SIG-M5 treated with dmso at 0.1 percent for 504 hours (cell line): ENCODE data around the gene CNPPD1.

Source experiments
- DNase-seq: peaks from one replicate; lab custom pipeline; 2025; ENCODE audit not compliant: unreplicated experiment; lab: John Stamatoyannopoulos, UW

Gene CNPPD1

DNA sequence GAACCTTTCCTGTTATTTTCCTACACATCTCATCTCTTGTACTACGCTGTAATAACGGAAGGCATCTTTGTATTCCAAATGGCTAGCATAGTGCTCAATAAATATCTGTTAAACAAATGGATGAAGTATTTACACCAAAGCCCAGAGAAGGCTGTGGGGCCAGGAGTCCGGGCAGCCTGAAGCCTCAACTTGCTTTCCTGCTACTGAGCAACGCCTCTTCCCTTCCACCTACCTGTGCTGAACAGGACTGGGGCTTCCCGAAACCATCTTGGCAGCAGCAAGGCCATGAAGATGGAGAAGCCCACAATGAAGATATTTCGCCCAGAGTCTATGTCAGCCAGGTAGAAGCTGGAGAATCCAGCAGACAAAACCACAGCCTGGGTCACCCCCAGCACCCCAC is 13.6 kb downstream of the CNPPD1 start:
- no peak for DNase-seq

DNA sequence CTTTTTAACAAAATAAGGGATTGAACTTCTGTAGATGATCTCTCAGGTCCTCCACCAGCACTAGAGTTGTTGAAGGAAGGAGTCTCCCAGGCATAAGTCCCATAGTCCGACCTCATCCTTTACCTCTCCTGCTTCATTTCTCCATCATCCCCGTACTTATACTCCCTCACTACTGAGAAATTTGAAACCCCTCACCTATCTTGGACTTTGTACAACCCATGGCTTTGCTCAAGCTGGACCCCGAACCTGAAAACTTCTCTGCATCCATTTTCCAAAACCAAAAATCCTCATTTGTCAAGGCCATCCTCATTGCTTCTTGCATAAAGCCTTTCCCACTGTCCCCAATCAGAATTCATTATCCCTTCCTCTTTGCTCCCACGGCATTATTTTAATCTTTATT is 15.6 kb downstream of the CNPPD1 start:
- no peak for DNase-seq

DNA sequence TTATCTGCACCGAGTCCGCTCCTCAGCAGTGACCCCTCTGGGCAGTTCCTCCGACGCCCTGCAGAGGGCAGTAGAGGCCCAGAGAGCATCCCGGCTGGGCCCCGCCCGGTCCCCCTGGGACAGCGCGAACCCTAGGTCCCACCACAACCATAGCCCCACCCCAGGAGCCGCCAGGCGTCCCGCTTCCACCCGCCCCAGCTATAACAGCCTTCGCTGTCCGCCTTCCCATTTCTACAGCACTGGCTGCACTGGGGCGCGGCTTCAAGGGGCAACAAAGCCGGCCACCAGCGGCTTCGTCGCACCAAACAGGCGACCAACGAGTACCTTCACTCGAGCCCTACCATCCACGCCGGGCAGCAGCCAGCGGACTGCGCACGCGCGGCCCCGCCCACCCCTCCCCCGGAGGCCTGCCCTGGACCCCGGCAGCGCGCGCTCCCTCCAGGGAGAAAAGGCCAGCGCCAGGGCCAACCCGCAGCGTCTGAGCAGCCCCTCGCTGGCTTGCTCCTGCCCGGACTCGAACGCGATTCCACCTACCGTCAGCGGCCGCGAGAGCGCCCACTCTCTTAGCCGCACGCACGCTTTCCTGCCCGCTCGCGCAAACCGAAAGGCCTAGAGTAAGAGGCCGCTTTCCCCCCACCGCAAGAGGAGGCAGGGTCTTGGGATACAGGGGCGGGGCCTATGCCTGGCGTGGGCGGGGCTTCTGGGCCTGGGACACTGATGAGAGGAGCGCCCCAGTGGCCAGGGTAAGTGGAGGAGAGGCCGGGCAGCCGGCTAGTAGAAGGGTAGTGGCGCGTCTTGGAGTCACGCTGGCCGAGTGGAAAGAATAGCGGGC is 16.3 kb downstream of the CNPPD1 start, which contains the start of gene NHEJ1:
Gene NHEJ1, minus strand, starts transcription at position 630 of the 832 bp plus-strand sequence. CDS start 2,453 bp downstream, outside the sequence.
- peak; percentile 84 for DNase-seq

DNA sequence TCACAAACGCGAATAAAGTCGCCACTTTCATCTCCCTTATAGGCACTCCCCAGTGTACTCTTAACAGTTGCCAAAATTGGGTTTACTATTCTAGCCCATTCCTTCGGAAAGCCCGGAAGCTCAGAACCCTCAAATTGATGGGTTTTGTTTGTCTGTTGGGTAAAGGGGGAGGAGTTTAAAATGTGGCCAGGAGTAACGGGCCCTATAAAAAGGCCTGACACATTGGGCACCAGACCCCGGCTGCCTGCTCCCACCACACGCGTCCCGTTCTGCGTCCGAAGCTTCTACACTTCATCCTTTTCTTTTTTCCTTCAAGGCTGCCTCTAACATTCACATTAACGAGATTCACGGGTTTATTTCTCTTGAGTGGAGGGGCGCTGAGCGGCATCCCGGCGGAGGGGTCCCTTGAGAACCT is 16.9 kb downstream of the CNPPD1 start:
- DNase-seq: no peak

DNA sequence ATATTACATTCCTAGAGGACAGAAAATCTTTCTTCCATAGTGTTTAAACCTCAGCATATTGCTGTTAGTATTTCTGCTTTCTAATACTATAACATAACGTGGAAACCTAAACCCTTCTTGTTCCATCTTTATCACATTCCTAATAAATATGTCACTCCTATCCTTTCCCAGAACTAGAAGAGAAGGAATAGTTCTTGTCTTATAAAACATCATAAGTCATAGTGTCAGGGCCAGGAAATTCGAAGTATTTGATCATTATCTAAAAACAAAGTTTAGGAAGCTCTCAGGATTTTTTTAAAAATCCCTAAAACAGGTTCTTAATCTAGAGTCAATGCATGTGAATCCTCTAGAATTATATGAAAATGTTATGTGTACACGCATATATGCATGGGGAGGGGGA is 18.1 kb downstream of the CNPPD1 start:
- DNase-seq: no peak

DNA sequence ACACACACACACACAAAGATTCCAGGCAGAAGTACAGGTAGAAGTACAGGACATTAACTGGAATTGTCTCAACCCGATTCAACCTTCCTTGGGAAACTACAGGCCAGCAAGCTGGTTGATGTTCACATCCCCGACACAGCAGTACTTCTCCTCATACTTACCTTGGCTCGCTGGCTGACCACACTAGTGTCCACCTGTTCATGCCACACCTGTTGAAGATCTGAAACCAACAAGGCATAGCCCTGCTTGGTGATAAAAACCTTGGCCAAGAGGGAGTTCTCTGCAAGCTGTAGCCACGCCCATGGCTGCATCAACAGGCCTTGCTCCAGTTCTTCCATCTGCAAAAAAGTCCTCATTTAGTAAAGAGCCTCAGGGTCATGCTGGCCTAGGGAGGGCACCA is 18.7 kb downstream of the CNPPD1 start:
- no peak for DNase-seq

DNA sequence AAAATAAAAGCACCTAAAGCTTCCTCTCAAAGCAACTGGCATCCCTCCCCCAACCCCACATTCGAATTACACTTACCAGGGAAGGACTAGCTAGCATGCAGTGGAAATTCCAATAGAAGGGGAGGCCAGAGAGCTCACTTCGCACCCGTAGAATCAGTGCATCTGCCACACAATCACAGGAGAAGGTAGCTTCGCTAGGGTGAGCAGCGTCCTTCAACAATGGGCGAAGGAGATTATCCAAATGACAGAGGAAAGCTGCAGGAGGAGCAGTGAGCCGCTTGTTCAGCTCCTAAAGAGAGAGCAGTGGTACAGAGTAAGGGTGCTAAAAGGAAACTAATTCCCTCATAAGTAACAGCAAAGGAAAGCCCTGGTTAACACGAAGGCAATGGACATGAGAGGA is 19.3 kb downstream of the CNPPD1 start:
- DNase-seq: no peak

DNA sequence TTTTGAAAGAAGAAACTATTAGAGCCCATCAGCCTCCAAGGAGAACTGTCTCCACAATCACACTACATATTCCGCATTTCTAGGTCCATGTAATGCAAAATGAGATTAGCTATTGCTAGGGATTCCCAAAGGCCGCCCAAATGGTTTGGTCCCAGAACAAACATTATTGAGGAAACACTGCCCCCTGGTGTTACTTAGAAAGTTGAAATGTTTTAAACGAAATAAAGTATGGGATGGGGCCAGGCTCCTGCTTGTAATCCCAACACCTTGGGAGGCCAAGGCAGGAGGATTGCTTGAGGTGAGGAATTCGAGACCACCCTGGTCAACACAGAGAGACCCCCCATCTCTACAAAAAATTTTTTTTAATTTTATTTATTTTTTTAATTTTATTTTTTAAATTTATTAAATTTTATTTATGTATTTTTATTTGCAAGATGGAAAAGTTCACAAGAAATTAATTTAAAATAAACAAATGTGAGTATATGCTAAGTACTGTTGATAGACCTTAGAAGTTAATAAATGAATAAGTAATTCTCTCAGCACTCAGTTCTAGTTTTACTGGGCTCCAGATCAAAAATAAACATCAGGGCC is 21.6 kb downstream of the CNPPD1 start:
- peak; percentile 82 for DNase-seq

DNA sequence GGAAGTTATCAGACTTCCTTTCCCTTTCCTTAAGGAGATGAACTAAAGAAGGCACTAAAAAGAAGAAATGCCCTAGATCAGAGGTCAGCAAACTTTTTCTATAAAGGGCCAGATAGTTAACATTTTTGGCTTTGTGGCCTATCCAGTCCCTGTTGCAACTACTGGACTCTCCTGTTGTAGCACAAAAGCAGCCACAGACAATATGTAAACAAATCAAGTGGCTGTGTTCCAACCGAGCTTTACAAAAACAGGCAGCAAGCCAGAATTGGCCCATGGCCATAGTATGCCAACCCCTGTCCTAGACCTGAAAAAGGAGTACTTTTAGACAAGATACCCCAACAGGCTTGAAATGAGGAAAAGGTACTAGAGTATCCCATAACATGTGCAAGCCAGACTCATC is 27.1 kb downstream of the CNPPD1 start:
- no peak for DNase-seq

DNA sequence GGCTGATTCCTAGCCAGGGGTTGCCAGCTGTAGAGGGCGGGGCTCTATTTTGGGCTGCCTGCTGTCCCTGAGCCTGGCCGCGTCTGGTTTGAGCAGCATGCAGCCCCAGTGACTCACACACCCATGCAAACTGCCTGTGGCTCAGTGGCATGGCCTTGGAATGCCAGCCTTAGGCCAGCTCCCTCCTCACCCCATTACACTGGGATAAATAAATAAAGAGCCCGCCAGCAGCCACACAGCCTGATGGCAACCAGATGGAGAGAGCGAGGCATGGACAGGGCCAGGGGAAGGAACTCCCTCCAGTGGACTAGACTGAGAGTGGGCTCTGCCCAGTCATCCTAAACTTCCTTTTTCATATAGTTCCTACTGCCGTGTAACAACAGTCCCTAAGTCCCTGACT is 34.4 kb downstream of the CNPPD1 start:
- DNase-seq: peak; percentile 46

DNA sequence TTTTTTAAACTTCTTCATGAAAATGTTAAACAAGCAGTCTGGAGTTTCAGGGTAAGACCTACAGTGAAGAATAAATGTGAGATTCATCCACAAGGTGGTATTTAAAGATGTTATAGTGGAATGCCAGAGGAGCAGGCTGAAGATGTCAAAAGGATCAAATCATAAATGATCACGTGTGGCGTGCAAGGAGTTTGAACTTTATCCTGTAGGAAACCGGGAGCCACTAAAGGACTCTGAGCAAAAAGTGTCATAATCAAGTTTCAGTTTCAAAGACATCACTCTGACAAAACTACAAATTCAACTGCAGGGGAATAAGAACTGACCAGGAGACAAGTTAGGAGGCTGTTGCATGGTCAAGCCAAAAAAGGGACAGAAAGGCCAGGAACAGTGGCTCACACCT is 36.0 kb downstream of the CNPPD1 start:
- DNase-seq: no peak

DNA sequence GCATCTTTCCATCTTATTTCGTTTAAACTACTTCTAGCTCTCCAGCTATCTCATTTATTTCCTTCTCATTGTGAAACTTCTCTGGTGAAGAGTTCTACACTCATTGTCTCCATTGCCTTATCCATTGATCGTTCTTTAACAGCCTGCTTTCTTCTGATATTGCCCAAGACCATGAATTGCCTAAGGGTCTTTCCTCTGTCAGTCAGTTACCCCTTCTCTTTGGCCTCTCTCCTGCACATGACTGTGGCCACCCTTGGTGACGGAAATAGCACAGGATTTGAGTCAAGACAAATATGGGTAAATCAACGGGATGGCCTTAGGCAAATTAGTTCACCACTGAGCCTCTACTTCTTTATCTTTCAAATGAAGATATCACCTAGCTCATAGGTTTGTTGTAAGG is 42.7 kb downstream of the CNPPD1 start:
- DNase-seq: peak; percentile 98

DNA sequence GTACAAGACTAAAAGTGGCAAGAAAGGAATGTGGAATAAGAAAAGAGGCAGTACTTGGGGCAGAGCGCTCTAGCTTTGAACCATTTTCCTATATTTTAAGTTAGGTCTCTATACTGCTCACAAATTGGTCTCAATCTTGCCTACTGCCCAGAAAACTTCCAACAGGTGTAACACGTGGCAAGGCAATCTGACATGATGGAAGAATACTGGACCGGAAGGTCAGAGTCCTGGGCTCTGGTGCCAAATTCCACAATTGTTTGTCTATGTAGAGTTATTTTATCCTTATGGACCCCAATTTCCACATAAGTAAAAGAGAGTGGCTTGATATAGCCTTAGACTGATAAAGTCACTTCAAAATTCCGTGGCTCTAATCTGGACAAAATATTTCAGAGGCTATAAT is 45.0 kb downstream of the CNPPD1 start:
- no peak for DNase-seq

DNA sequence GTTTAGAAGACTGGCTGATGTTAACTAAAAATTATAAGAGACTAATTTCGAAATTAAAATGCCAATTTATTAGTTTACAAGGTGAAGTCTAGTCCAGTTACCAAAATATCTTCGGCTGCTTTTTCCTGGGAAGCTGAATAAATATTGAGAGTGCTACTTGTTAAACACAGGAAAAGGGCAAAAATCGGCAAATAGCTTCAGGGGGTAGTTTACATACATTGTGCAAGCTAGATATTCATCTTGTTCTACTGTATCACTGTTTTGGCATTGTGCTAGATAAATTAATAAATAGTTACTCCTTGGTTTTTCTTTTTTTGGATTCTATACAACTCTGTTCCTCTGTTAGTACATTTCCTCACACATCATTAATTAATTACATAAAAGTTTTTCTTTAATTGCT is 45.4 kb downstream of the CNPPD1 start:
- DNase-seq: no peak

DNA sequence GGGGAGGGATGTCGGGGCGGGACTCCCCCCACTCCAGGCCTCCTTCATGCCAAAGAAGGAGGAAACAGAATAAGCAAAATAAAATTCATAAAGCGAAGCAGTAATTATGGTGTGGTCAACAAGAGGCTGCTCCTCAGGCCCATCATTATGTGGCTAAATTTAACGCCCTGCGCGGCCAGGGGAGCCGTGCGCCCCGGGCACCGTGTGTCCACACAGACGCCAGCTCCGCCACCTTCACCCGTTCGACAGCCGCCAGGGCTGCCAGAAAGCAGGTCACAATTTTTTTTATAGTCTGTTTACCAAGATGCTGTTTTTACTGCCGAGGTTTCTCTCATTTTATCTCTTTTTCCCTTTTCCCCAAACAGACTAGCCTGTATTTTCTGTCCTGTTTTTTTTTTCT is 47.1 kb downstream of the CNPPD1 start:
- no peak for DNase-seq

DNA sequence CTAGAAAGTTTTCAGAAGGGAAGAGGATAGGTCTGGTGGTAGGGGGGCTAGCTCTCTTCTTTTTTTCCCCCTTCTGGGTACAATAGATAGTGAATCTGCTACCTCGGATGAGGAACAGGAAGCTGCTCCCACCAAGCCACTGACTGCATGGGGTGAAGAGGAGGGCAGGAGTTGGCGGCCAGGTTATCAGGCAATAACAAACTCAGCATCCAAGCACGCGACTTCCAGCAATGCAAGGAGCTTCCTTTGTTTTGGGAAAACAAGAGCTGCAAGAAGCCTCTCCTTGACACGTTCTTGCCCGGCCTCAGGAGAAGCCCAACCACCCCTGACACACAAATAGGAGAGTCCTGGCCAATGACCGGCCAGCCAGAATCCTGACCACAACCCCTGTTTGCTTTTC is 48.3 kb downstream of the CNPPD1 start:
- DNase-seq: no peak

DNA sequence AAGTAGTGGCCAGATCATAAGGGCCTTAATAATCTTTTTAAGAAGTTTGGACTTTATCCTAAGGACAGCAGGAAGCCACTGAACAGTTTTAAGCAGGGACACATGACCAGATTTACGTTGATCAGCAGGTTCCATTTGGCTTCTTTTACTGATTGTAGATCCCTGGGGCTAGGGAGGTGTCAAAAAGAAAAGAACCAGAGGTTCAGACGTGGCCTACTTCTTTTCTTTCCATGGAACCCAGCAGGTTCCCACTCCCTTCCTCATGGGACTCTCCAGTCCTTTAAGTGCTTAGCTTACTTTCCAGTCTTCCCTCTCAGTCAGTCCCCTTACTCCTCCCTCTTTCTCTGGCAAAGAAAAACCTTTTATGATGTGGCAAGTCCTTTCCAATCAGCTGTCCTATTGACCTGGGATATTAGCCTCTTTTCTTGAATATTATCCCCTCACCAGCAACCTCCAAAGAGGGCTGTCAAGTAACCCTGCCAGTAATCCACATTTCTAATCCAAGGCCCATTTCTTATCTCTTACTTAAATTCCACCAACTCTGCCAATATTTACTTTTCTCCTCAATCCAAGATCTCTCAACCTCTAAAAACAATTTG is 49.6 kb downstream of the CNPPD1 start:
- DNase-seq: no peak

DNA sequence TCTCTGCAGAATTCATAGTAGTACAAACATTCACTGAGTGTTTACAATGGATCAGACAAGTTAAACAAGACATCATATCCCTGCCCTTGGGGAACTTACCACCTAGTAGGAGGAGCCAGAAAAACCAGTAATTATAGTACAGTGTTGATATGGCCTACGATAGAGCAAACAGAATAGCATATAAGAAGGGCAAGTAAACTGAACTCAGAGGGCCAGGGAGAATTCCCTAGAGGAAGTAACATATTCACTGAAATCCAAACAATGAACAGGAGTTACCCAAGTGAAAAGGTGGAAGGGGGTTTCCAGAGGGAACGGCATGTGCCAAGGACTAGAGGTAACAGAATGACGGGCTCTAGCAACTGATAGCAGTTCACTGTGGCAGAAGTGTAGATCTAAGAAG is 50.2 kb downstream of the CNPPD1 start:
- DNase-seq: peak; percentile 26

DNA sequence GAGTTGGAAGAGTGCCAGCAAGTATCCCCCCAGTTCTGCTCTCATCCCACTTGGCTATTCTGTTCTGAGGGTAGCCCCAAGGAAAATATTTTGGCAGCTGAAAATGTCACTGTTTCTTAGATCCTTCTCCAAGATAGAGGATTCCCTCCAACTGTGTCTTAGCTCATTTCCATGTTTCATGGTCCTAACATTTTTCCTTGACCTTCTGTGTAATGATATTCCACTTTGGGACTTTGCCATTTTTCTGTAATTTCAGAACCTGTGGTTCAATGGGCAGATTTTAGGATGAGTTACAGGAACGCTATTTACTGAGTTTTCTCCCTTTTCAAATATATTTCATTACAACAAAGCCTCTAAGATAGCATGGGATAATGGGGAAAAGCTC is 50.8 kb downstream of the CNPPD1 start:
- no peak for DNase-seq

DNA sequence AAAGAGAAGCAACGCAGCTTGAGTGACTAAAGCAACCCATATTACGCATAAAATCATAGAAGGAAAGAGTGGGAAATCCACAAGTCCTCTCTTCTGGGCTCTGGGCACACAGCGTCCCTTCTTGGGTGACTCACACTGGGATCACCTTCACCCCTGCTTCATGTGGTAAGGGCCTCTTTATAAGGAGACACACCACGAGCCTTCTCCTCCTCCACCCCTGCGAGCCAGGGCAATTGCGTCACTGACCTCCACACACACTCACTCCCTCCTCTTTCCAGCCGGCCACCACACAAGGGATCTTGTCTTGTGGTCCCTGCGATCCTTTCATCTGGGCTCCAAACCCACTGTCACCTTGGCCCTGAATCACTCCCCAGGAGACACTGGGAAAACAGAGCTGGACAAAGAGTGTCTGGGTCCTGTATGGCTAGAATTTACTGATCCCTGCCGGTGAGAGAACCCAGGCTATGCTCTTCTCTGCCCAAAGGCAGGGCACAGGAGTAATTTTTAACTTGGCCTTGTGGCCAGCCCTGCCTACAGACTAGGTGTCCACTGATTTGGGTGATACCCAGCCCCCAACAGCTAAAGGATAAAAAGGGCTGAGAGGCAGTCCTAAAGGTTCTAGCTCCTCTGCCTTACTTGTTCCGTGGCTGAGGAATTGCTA is 51.4 kb downstream of the CNPPD1 start:
- peak; percentile 47 for DNase-seq

DNA sequence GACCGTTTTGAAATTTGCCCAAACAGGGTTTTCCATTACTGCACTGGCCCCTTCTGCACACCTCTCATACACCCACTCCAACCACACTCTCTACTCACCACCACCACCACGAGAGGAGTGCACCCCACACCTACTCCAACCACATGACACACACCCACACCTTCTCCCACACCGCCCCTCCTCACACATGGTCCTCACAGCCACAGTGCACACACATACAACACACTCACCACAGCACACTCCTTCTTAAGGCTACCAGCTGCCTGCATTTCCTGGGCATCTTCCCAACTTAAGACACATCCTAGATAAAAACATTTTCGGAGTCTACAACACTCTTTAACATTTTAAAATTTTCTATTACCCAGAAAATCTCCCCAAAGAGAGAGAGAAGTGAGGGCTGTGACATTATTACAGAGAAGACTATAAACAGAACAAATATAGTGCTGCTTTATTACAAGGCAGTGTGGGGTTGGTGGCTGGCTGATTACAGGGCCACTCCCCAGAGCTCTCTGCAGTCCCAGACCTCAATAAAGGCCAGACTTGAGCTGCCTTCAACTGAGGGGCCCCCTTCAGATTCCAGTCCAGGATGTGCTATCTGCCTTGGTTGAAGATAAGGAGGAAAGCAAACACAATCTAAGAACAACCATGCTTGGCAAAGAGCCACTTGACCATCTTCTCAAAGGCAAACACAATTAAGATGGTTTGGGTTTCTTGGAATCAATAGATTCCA is 52.2 kb downstream of the CNPPD1 start:
- no peak for DNase-seq
